ENCODE measurements around the gene THBS3. TPM values are rescaled to one million over a fixed set of nuclear protein-coding genes. Genes with fewer than 3 reads are reported as not detected.

THBS3 gene
- total and polyA plus RNA-seq, 9 of the 15 experiments (the other 6 are each of a cell fraction or from before 2014, with no cell fraction given): 0.59 to 8.3 (median 3.2) TPM

DNA sequence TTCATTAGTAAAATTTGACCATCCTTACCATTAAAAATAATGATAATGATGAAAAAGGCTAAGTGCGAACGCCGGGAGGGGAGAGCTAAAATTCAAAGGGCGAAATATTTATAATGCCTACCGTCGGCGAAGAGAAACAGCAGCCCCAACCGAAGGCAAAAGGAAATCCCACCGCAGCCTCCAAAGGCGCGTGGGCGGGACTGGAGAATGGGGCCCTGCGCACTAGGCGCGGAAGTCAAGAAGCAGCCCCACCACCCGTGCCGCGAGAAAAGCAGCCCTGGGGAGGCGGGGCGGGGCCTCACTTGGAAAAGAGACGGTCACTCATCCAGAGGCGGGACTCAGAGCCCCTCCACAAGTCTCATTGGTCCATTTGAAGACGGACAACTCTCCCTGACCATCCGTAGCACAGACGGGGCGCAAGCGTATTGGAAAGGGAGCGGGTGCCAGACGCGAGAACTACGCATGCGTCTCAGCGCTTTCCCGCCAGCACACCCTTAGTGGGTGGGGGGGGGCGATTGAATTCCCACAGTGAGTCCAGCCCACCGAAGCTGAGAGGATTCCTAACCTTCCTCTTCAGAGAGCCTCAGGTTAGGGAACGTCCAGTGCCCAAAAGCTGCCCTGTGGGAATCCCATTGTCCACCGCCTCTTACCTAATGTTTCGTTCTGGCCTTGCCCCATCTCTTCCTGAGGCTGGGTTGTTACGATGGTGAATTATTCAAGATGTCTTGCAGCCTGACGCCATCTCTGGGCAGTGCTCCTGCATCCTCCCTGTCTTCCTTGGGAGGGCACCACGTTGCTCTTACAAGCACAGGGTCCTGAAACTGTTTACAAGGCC lies 19.8 kb upstream of the THBS3 start (continued):
- TF ChIP-seq, protein P1, sequence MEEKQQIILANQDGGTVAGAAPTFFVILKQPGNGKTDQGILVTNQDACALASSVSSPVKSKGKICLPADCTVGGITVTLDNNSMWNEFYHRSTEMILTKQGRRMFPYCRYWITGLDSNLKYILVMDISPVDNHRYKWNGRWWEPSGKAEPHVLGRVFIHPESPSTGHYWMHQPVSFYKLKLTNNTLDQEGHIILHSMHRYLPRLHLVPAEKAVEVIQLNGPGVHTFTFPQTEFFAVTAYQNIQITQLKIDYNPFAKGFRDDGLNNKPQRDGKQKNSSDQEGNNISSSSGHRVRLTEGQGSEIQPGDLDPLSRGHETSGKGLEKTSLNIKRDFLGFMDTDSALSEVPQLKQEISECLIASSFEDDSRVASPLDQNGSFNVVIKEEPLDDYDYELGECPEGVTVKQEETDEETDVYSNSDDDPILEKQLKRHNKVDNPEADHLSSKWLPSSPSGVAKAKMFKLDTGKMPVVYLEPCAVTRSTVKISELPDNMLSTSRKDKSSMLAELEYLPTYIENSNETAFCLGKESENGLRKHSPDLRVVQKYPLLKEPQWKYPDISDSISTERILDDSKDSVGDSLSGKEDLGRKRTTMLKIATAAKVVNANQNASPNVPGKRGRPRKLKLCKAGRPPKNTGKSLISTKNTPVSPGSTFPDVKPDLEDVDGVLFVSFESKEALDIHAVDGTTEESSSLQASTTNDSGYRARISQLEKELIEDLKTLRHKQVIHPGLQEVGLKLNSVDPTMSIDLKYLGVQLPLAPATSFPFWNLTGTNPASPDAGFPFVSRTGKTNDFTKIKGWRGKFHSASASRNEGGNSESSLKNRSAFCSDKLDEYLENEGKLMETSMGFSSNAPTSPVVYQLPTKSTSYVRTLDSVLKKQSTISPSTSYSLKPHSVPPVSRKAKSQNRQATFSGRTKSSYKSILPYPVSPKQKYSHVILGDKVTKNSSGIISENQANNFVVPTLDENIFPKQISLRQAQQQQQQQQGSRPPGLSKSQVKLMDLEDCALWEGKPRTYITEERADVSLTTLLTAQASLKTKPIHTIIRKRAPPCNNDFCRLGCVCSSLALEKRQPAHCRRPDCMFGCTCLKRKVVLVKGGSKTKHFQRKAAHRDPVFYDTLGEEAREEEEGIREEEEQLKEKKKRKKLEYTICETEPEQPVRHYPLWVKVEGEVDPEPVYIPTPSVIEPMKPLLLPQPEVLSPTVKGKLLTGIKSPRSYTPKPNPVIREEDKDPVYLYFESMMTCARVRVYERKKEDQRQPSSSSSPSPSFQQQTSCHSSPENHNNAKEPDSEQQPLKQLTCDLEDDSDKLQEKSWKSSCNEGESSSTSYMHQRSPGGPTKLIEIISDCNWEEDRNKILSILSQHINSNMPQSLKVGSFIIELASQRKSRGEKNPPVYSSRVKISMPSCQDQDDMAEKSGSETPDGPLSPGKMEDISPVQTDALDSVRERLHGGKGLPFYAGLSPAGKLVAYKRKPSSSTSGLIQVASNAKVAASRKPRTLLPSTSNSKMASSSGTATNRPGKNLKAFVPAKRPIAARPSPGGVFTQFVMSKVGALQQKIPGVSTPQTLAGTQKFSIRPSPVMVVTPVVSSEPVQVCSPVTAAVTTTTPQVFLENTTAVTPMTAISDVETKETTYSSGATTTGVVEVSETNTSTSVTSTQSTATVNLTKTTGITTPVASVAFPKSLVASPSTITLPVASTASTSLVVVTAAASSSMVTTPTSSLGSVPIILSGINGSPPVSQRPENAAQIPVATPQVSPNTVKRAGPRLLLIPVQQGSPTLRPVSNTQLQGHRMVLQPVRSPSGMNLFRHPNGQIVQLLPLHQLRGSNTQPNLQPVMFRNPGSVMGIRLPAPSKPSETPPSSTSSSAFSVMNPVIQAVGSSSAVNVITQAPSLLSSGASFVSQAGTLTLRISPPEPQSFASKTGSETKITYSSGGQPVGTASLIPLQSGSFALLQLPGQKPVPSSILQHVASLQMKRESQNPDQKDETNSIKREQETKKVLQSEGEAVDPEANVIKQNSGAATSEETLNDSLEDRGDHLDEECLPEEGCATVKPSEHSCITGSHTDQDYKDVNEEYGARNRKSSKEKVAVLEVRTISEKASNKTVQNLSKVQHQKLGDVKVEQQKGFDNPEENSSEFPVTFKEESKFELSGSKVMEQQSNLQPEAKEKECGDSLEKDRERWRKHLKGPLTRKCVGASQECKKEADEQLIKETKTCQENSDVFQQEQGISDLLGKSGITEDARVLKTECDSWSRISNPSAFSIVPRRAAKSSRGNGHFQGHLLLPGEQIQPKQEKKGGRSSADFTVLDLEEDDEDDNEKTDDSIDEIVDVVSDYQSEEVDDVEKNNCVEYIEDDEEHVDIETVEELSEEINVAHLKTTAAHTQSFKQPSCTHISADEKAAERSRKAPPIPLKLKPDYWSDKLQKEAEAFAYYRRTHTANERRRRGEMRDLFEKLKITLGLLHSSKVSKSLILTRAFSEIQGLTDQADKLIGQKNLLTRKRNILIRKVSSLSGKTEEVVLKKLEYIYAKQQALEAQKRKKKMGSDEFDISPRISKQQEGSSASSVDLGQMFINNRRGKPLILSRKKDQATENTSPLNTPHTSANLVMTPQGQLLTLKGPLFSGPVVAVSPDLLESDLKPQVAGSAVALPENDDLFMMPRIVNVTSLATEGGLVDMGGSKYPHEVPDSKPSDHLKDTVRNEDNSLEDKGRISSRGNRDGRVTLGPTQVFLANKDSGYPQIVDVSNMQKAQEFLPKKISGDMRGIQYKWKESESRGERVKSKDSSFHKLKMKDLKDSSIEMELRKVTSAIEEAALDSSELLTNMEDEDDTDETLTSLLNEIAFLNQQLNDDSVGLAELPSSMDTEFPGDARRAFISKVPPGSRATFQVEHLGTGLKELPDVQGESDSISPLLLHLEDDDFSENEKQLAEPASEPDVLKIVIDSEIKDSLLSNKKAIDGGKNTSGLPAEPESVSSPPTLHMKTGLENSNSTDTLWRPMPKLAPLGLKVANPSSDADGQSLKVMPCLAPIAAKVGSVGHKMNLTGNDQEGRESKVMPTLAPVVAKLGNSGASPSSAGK (IDR thresholded peaks at IDR 0.05): peak; percentile 37
- TF ChIP-seq ZNF347 (CRISPR knock-in tag; IDR thresholded peaks at IDR 0.05; ENCODE audit: low read depth): no peak
- peak; percentile 92 for TF ChIP-seq MEIS2 (IDR thresholded peaks at IDR 0.05; ENCODE audit: partially characterized antibody)
- TF ChIP-seq, protein P2, sequence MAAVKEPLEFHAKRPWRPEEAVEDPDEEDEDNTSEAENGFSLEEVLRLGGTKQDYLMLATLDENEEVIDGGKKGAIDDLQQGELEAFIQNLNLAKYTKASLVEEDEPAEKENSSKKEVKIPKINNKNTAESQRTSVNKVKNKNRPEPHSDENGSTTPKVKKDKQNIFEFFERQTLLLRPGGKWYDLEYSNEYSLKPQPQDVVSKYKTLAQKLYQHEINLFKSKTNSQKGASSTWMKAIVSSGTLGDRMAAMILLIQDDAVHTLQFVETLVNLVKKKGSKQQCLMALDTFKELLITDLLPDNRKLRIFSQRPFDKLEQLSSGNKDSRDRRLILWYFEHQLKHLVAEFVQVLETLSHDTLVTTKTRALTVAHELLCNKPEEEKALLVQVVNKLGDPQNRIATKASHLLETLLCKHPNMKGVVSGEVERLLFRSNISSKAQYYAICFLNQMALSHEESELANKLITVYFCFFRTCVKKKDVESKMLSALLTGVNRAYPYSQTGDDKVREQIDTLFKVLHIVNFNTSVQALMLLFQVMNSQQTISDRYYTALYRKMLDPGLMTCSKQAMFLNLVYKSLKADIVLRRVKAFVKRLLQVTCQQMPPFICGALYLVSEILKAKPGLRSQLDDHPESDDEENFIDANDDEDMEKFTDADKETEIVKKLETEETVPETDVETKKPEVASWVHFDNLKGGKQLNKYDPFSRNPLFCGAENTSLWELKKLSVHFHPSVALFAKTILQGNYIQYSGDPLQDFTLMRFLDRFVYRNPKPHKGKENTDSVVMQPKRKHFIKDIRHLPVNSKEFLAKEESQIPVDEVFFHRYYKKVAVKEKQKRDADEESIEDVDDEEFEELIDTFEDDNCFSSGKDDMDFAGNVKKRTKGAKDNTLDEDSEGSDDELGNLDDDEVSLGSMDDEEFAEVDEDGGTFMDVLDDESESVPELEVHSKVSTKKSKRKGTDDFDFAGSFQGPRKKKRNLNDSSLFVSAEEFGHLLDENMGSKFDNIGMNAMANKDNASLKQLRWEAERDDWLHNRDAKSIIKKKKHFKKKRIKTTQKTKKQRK (IDR thresholded peaks at IDR 0.05; ENCODE audit: borderline replicate concordance, low read depth, low read length): 0 out of 2 replicates have a peak, but pooled peaks have one; percentile 12
- peak; percentile 72; the same call in 1 of the 2 replicates for TF ChIP-seq SP1 (CRISPR knock-in tag; IDR thresholded peaks at IDR 0.05)
- TF ChIP-seq TARDBP (IDR thresholded peaks at IDR 0.05): peak; percentile 51; the same call in 1 of the 2 replicates
- TF ChIP-seq FOSL1 (tag; conservative IDR thresholded peaks at IDR 0.05): 0 out of 2 replicates have a peak, but pooled peaks have one; percentile 11
- TF ChIP-seq BRD9 (IDR thresholded peaks at IDR 0.05; ENCODE audit: low read depth, partially characterized antibody): peak; percentile 53
- peak; percentile 63; the same call in 1 of the 2 replicates for TF ChIP-seq ZBTB7A (IDR thresholded peaks at IDR 0.05; ENCODE audit: borderline replicate concordance, control insufficient read depth, low read depth, low read length)
- TF ChIP-seq MYC (IDR thresholded peaks at IDR 0.05; ENCODE audit: low read depth, low read length): peak; percentile 86
- no peak for TF ChIP-seq MYC (CRISPR knock-in tag; IDR thresholded peaks at IDR 0.05; ENCODE audit: borderline replicate concordance, low read depth)
